HG03571 (cell line): ENCODE data around the gene KLHL24.
"Not testable (repeated sequence)": the region's sequence is repeated elsewhere in the genome, so short reads cannot be mapped to it uniquely, and the experiment has no call there.

Source experiments
- ATAC-seq: cut with Tn5 transposase; IDR thresholded peaks from one replicate; pipeline ENCODE4 v1.9.1; 2021; ENCODE audit not compliant: unreplicated experiment

KLHL24 gene

DNA sequence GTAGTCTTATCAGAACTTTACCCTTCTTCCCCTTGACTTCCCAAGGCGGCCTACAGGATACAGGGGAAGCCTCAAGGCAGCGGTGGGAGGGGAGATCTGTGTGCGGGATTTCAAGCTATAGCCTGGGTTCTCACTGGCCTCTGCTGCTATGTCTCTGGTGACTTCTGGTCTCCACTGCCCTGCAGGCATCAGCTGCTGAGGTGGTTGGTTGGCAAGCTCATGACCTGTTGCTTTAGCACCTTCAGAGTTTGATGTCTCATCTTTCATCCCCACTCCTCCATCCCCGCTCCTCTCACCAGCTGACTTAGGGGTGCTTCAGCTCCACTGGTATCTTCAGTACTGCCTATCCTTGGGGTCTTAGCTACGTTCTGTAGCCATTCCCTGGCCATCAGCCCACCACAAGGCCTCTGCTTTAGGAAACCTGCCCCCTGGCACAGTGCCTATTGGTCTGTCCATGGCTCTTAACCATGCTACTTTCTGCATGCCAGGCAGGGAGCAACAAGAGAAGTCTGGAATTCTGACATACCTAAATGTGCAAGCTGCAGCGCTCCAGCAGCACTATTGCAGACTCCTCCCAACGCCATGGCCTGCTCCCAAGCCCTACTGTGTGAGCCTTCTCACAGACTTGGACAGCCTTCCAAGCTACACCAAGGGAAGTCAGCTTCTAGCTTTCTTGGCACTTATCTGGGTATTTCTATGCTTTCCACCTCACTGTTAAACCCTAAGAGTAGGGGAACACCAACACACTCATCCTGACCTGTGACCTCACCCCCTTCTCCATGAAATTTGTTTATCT, 60.3 kb downstream of the KLHL24 start:
- no peak for ATAC-seq

DNA sequence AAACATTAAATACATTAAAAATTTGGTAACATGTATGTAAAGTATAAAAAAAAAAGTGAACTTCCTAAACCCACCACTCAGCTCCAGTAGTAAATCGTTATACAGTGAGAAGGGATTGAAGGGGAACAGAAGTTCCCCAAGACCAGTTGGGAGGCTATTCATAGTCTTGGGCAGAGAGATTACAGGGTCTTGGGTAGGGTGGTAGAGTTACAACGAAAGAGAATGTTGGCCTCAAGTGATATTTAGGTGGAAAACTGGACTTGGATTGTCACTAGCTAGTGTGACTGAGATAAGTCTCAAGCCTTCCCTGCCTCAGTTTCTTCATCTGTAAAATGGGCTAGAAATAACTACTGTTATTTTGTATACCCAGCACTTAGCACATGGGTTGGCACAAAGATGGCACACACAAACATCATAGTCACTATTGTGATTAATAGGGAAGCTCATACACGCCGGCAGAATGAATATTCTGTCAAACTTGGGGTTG, 61.7 kb downstream of the KLHL24 start:
- no peak for ATAC-seq

DNA sequence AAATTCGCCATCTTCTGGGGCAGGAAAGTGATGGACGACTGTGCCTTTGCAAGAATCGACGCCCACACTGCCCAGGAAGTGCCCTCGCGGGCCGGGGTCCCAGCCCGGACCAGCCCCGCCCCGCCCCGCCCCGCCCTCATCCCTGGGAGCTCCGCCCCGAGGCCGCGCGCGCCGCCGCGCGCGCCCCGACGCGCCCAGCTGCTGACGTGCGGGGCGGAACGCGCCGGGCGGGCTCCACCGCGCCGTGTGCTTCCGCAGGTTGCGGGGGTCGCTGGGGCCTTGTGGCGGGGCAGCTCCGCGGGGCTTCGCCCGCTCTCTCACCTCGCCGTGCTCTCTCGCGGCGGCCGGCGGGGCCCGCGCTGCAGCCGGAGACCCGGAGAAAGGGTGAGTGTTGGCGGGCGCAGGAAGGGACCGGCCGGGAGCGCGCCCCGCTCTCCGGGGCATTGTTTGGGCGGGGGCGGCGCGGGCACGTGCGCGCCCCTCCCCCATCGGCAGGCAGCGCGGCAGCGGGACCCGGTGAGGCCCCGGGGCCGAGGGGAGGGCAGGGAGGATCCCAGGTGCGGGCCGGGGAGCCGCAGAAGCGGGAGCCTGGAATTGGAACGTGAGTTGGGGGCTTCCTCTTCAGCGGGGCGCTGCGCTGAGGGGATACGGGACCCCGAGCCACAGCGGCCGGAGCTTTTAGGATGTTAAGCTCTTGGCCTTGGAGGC, 62.3 kb downstream of the KLHL24 start, which contains the start of gene YEATS2:
YEATS2 (plus strand) TSS at position 188 of the 708 bp plus-strand sequence. CDS start 17,366 bp downstream, outside the sequence.
- ATAC-seq: peak; percentile 81

DNA sequence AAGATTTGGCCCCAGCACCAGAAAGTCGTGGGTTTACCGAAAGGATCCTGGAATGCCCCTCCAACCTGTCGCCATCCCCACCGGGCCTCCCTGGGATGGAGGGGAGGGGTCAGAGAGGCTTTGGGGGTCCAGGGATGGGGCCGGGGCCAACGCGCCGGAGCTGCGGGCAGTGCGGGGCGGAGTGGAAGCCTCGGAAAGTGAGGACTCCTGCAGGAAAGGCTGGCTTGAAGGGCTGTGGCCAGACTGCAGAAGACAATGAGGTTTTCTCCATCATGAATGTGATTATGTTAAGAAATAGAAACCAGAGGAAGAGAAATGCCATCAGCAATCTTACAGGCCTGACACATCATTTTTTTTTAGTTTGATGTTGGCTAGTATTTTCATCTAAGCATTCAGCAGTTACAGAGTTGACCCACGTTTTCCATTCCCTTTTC, 62.9 kb downstream of the KLHL24 start:
- ATAC-seq: peak; percentile 15

DNA sequence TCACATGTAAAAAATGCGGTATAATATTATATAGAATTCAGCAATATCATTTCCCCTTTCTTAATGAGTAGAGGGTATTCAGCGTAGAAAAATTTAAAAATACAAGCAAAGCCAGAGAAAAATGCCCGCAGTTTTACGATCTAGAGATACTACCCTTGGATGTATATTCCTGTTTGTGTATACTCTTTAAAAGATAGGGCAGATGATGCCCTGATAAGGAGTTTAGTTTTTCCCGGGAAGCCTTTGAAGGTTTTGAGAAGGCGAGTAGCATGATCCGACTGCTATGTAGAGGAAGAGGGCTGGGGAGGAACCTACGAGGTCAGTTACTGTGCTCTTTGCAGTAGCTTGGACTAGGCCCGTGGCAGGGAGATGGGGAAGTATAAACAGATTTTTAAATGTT, 63.3 kb downstream of the KLHL24 start:
- ATAC-seq: no peak

DNA sequence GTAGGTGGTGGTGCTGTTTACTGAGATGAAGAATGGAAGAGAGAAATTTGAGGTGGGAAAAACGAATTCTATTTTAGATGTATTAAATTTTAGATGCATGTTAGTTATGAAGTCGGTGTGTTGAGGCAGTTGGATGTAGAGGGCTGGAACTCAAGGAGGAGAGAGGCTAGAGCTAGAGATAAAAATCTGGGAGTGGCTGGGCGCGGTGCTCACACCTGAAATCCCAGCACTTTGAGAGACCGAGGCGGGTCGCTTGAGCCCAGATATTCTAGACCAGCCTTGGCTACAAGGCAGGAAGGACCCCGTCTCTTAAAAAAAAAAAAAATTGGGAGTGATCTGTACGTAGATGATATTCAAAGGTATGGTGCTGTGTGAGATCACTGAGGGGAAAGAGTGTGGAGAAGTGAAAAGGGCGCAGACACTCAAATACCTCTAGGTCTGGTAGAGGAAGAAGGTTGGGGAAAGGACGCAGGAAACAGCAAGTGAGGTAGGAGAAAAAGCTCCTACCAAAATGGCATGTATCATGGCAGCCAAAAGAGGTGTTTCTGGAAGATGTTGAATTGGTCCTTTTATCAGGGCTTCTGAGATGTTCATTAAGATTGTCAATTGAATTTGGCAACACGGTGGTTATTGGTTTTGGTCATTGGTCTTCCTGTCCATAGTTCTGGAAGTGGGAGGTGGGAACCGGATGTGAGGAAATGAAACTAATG, 64.0 kb downstream of the KLHL24 start:
- ATAC-seq: no peak

DNA sequence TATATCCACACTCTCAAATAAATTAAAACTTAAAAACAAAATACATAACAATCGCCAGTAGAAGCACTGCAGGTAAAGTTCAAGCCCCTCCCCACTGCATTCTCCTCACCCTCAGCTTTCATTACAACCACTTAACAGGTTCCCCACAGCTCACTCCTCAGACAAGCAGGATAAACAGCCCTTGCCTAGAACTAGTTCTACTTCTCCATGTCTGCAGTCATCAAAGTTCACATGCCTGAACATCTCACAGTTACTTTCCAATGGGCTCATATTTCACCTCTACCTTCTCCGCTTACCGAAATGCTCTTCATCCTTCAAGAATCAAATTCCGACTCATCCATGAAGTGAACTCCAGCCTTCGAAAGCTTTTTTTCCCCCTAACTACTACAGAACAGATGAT, 66.3 kb downstream of the KLHL24 start:
- no peak for ATAC-seq

DNA sequence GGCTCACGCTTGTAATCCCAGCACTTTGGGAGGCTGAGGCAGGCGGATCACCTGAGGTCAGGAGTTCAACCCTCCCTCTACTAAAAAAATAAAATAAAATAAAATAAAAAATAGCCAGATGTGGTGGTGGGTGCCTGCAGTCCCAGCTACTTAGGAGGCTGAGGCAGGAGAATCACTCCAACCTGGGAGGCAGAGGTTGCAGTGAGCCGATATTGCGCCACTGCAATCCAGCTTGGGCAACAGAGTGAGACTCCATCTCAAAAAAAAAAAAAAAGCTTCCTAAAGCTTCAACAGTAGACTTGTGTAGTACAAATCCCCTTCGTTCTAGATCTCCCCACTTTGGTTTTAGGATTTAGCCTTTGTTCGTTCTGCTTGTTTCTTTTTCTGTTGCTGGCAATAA, 68.5 kb downstream of the KLHL24 start:
- not testable (repeated sequence) for ATAC-seq

DNA sequence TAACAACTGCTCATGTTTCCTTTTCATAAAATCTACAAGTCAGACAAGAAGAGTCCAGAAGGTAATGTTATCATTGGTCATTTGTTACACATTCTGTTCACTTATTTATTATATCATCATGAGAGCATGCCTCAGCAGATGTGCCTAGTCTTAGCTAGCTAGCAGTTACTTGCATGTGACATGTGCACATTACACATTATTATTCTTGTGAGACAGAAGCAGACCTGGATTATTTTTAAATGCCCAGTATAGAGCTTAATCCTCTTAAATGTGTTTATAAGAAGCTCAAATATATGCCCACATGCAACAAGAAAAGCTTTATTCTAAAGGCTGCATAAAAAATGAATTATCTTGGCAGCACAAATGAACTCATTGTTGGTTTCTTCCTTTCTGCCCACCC, 74.8 kb downstream of the KLHL24 start:
- no peak for ATAC-seq

DNA sequence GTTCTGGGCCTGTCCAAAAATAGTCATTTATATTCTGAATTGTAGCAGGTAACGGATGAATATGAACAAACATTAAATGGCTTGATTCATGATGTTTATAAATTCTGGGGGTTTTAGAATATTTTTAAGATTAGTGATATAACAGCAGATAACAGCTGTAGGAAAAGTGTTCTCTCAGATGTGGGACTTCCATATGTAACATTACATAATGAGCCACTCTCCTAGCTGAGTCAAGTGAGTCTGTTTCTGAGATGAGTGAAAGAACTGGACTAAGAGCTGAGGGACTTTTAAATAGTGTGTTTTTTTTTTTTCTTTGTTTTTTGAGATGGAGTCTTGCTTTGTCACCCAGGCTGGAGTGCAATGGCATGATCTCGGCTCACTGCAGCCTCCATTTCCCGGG, 76.1 kb downstream of the KLHL24 start:
- ATAC-seq: no peak

DNA sequence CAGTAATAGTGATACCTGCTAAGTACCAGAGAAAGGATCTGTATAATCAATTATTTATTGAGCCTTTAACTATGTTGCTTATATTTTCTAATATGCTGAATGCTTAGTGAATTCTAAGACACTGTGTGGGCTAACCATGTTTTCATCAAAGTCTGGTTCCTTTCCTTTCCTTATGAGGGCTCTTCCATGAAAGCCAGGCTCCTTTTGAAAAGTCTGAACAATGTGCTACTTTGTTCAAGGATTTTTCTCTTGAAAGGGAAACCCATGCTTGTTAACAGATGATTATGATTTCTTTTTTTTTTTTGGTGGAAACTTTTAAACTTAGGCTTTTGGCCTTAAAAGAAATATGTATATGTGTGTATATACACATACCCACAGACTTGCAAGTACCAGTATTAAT, 79.2 kb downstream of the KLHL24 start:
- no peak for ATAC-seq

DNA sequence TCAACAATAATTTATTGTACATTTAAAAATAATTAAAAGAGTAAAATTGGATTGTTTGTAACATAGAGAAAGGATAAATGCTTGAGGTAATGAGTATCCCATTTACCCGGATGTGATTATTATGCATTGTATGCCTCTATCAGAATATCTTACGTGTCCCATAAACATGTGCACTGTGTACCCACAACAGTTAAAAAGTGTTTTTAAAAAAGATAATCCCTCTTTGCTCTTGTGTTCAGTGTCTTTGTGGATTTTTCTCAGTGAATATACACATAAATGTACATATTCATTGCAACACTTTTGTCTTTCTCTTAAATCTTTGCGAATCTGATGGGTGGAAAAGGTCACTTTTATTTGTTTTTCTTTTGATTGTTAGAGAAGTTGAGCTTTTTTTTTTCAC, 82.6 kb downstream of the KLHL24 start:
- ATAC-seq: no peak

DNA sequence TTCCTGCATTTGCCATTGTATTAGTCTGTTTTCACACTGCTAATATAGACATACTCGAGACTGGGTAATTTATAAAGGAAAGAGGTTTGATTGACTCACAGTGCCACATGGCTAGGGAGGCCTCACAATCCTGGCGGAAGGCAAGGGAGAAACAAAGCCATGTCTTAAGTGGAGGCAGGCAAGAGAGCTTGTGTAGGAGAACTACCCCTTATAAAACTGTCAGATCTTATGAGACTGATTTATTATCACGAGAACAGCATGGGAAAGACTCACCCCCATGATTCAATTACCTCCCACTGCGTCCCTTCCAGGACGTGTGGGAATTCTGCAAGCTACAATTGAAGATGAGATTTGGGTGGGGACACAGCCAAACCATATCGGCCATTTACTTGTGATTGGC, 90.0 kb downstream of the KLHL24 start:
- no peak for ATAC-seq

DNA sequence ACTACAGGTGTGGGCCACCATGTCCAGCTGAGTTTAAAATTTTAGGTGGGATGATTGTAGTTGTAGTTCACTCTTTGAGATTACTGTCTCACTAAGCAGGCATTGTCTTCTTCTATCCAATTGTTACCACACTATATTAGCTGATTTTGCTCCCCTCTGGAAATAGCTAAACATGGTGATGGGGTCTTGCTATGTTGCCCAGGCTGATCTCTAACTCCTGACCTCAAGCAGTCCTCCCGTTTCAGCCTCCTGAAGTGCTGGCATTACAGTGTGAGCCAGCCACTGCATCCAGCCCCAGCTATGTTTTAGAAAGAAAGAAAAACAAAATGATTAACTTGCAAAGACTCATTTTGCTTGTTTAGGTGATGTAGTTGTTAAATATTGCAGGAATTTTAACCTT, 92.8 kb downstream of the KLHL24 start:
- ATAC-seq: no peak

DNA sequence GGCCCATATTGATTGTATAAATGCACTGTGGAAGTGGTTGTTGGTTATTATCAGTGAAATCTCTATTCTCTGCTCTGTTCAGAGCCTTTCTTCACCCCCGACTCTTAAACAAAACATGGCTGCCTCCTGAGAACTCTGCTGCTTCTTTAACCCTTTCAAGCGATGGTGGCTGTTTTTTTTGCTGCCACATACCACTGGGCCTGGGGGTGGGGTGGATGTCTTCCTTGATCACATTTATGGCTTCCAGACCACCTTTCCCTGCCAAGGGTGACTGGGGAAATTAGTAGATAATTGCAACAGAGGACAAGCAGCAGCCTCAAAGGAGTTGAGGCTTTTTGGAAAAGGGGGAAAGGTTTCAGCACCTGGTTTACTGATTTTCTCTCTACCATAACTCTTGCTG, 94.9 kb downstream of the KLHL24 start:
- ATAC-seq: no peak

DNA sequence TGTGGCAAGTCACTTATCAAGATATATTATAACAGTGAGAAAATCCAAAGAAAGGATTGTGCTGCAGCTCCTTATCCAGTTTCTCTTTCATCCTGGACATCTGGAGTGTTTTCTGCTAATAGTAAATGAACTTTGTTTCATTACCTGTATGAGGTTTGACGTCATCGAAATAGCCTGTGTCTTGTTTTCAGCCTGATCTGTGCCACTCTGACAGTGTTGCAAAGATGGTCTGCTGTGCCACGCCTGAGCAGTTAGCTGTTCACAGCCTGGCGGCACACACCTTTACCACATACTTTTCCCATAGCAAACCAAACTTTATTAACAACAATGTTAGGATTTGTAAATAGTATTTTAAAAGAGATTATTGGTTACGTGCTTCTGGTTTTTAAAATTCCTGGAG, 96.2 kb downstream of the KLHL24 start:
- no peak for ATAC-seq

DNA sequence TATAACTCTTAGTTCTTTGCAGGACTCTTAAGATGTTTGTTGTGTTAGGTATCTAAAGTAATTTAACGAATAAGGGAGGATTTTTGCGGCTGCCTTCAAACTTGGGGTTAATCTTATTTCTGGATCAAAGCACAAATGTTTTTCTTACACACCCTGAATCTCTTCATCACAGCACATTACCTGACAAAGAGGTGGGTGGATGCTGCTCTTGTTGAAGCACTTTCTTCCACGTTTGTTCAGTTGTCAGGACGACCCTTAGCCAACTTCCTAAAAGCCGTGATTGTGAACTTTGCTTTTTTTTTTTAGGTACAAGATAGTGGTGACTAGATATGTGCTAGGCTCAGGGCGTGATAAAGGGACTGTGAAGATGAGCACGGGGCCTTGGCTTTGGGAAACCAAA, 98.1 kb downstream of the KLHL24 start:
- ATAC-seq: no peak
